ENCODE measurements around the gene TCFL5. TPM values are rescaled to one million over a fixed set of nuclear protein-coding genes. Genes with fewer than 3 reads are reported as not detected.

Gene TCFL5
- total and polyA plus RNA-seq, 10 donors = 4.1 to 8.8 (median 6.3) TPM

GRCh38 chr20:62834967-62835730 lies 26.5 kb downstream of the TCFL5 start:
- intact Hi-C loops (cut with DNase I; ENCODE audit: low total_unique reads) = no loop called here
- DNase-seq = no peak
- Histone ChIP-seq H3K4me1 (peaks cover 10 to 66% (median 46%) of the 10 kb centered on the region in 6 donors), H3K4me3 (no peak overlapping the region), H3K36me3 (peaks cover 0 to 17% (median 0%) of the 10 kb centered on the region in 6 donors), H3K27ac (no peak overlapping the region), H3K9me3 (no peaks in the 10 kb centered on the region), H3K27me3 (replicated peaks in 1 of 7) (peaks cover 0 to 14% (median 0%) of the 10 kb centered on the region in 7 donors)
- TF ChIP-seq POLR2AphosphoS5 (IDR thresholded peaks at IDR 0.05) (no peak), POLR2A (IDR thresholded peaks at IDR 0.05) (no peak), CTCF (IDR thresholded peaks at IDR 0.05 in 8 of 11, conservative IDR thresholded peaks at IDR 0.05 in 3 of 11) (no peak)
- WGBS, 5 donors = 87 to 95% (median 93%) methylated on average over 17 to 24 of the region's 24 CpGs

- peak overlapping the region in 5 of 8 donors; percentile 3 to 65 (median 27) for H3K4me3 ChIP-seq
Observed at GRCh38 chr20:62832951-62833391, 28.7 kb downstream of the TCFL5 start.

GRCh38 chr20:62832212-62832922 lies 29.3 kb downstream of the TCFL5 start:
- TF ChIP-seq POLR2AphosphoS5 (IDR thresholded peaks at IDR 0.05) = peak; percentile 20 to 41 (median 34)
- no peak for TF ChIP-seq POLR2A (IDR thresholded peaks at IDR 0.05)
- peak in 4 of 11 experiments; percentile 26 to 46 (median 34) for TF ChIP-seq CTCF (IDR thresholded peaks at IDR 0.05 in 8 of 11, conservative IDR thresholded peaks at IDR 0.05 in 3 of 11)

More at GRCh38 chr20:62832951-62833391, 28.7 kb downstream of the TCFL5 start:
- TF ChIP-seq POLR2AphosphoS5 (IDR thresholded peaks at IDR 0.05) (peak in 1 of 3 donors; percentile 10), POLR2A (IDR thresholded peaks at IDR 0.05) (no peak)
- 25 to 45% (median 30%) methylated on average over 14 of the region's 14 CpGs for WGBS, 5 donors
- DNase-seq = peak; percentile 81
- H3K9me3 ChIP-seq = no peaks in the 10 kb centered on the region
- H3K36me3 ChIP-seq = peaks cover 0 to 10% (median 0%) of the 10 kb centered on the region in 6 donors
- H3K4me1 ChIP-seq = peaks cover 10 to 56% (median 41%) of the 10 kb centered on the region in 6 donors
- intact Hi-C loops (cut with DNase I; ENCODE audit: low total_unique reads) = no loop called here
- peak overlapping the region in 7 of 8 donors; percentile 44 to 90 (median 77) for H3K27ac ChIP-seq
- H3K27me3 ChIP-seq (replicated peaks in 1 of 7) = peaks cover 0 to 17% (median 0%) of the 10 kb centered on the region in 7 donors

GRCh38 chr20:62831854-62832211 lies 29.8 kb downstream of the TCFL5 start:
- 80 to 92% (median 82%) methylated on average over 10 of the region's 10 CpGs for WGBS, 5 donors
- TF ChIP-seq POLR2A (IDR thresholded peaks at IDR 0.05) (no peak), CTCF (IDR thresholded peaks at IDR 0.05 in 8 of 11, conservative IDR thresholded peaks at IDR 0.05 in 3 of 11) (no peak), POLR2AphosphoS5 (IDR thresholded peaks at IDR 0.05) (no peak)

More at GRCh38 chr20:62832212-62832922, 29.3 kb downstream of the TCFL5 start:
- WGBS, 5 donors = 29 to 47% (median 36%) methylated on average over 13 to 22 of the region's 22 CpGs
- intact Hi-C loops (cut with DNase I; ENCODE audit: low total_unique reads) = no loop called here
- Histone ChIP-seq H3K36me3 (peaks cover 0 to 10% (median 0%) of the 10 kb centered on the region in 6 donors), H3K27me3 (replicated peaks in 1 of 7) (peaks cover 0 to 19% (median 0%) of the 10 kb centered on the region in 7 donors), H3K9me3 (no peaks in the 10 kb centered on the region), H3K4me1 (peaks cover 10 to 50% (median 36%) of the 10 kb centered on the region in 6 donors), H3K4me3 (peak overlapping the region in 5 of 8 donors; percentile 3 to 65 (median 27)), H3K27ac (peak overlapping the region in 7 of 8 donors; percentile 44 to 90 (median 77))
- DNase-seq = peak; percentile 84

More at GRCh38 chr20:62831854-62832211, 29.8 kb downstream of the TCFL5 start:
- Histone ChIP-seq H3K36me3 (peaks cover 0 to 10% (median 0%) of the 10 kb centered on the region in 6 donors), H3K9me3 (no peaks in the 10 kb centered on the region), H3K4me3 (peak overlapping the region in 2 of 8 donors; percentile 31 to 65), H3K27me3 (replicated peaks in 1 of 7) (peaks cover 0 to 22% (median 0%) of the 10 kb centered on the region in 7 donors), H3K27ac (peak overlapping the region in 6 of 8 donors; percentile 70 to 90 (median 78)), H3K4me1 (peaks cover 10 to 44% (median 32%) of the 10 kb centered on the region in 6 donors)
- intact Hi-C loops (cut with DNase I; ENCODE audit: low total_unique reads) = no loop called here
- DNase-seq = peak; percentile 58

Data from spleen (tissue), 11 donors.